Keratinocyte (primary cell): ENCODE results near the gene IDH3B. TPM values are rescaled to one million over a fixed set of nuclear protein-coding genes. Genes with fewer than 3 reads are reported as not detected.

Source experiments
- DNase-seq: peaks from one replicate; pipeline ENCODE4 v3.0.0-alpha.2; 2011; ENCODE audit warnings: low read depth, missing footprints, low spot score
- FAIRE-seq: peaks from 2 replicates; lab custom pipeline; 2011; peaks lifted over from hg19 to GRCh38; lab: Jason Lieb, UNC
- H2AFZ ChIP-seq: 2 replicates; pipeline ENCODE4 v1.6.0; 2012; ENCODE audit warnings: low read length, control low read depth, inconsistent platforms; ENCODE audit not compliant: control insufficient read depth
- H3K27ac ChIP-seq: 2 replicates; pipeline ENCODE4 v1.5.1; 2011; ENCODE audit warnings: low read length; ENCODE audit not compliant: control insufficient read depth, insufficient read depth
- H3K27me3 ChIP-seq: 3 replicates; pipeline ENCODE4 v1.6.0; 2011; ENCODE audit warnings: low read length; ENCODE audit not compliant: control insufficient read depth, insufficient read depth; ENCODE audit errors: extremely low read depth
- H3K36me3 ChIP-seq, 2 experiments: 2 replicates in 1 of 2; 3 replicates in 1 of 2; pipeline ENCODE4 v1.5.1; 2011; ENCODE audit warnings: low read length in 2 of 2, mild to moderate bottlenecking in 1 of 2; ENCODE audit not compliant: control insufficient read depth in 2 of 2, insufficient read depth in 2 of 2; ENCODE audit errors: extremely low read depth in 1 of 2
- H3K4me1 ChIP-seq: 3 replicates; pipeline ENCODE4 v1.5.1; 2011; ENCODE audit warnings: low read length; ENCODE audit not compliant: control insufficient read depth, insufficient read depth; ENCODE audit errors: extremely low read depth
- H3K4me2 ChIP-seq: 3 replicates; pipeline ENCODE4 v1.6.0; 2011; ENCODE audit warnings: low read depth, low read length; ENCODE audit not compliant: control insufficient read depth, insufficient read depth; ENCODE audit errors: extremely low read depth
- H3K4me3 ChIP-seq, 3 experiments: fragments of 200-600 bp in 1 of 3; sonication (generic) in 1 of 3; 2 replicates in 2 of 3; 3 replicates in 1 of 3; pipeline ENCODE4 v1.5.1; 2011 to 2016; ENCODE audit warnings: low read length in 3 of 3, mild to moderate bottlenecking in 3 of 3, control low read depth in 2 of 3, inconsistent platforms in 1 of 3, low read depth in 1 of 3, mixed read lengths in 1 of 3, mixed run types in 1 of 3, moderate library complexity in 1 of 3; ENCODE audit not compliant: control insufficient read depth in 2 of 3, insufficient read depth in 2 of 3; ENCODE audit errors: extremely low read depth in 1 of 3
- H3K79me2 ChIP-seq: 2 replicates; pipeline ENCODE4 v1.6.0; 2012; ENCODE audit warnings: low read length; ENCODE audit not compliant: control insufficient read depth, insufficient read depth
- H3K9ac ChIP-seq: 3 replicates; pipeline ENCODE4 v1.6.0; 2011; ENCODE audit warnings: low read length; ENCODE audit not compliant: control insufficient read depth, insufficient read depth; ENCODE audit errors: extremely low read depth
- H3K9me1 ChIP-seq: 3 replicates; pipeline ENCODE4 v1.6.0; 2011; ENCODE audit warnings: low read length; ENCODE audit not compliant: control insufficient read depth, insufficient read depth; ENCODE audit errors: extremely low read depth
- H3K9me3 ChIP-seq: 2 replicates; pipeline ENCODE4 v1.5.1; 2012; ENCODE audit warnings: low read depth, low read length; ENCODE audit not compliant: control insufficient read depth
- H4K20me1 ChIP-seq: 3 replicates; pipeline ENCODE4 v1.6.0; 2011; ENCODE audit warnings: low read length; ENCODE audit not compliant: control insufficient read depth, insufficient read depth; ENCODE audit errors: extremely low read depth
- CTCF ChIP-seq, 3 experiments: IDR thresholded peaks in 1 of 3; conservative IDR thresholded peaks in 1 of 3; optimal IDR thresholded peaks in 1 of 3; 2 replicates in 2 of 3; 3 replicates in 1 of 3; pipeline versions ENCODE3 to v1.5.1; 2011; ENCODE audit warnings: low read length in 3 of 3, mild to moderate bottlenecking in 3 of 3, moderate library complexity in 2 of 3, control low read depth in 1 of 3, inconsistent platforms in 1 of 3; ENCODE audit not compliant: insufficient read depth in 2 of 3; ENCODE audit errors: extremely low read depth in 1 of 3
- EZH2 ChIP-seq: IDR thresholded peaks from one replicate; pipeline ENCODE4 v1.6.1; 2012; ENCODE audit warnings: inconsistent platforms, mild to moderate bottlenecking, low read length, moderate library complexity
- dilution Hi-C: fragments of 300-500 bp; cut with MboI; formaldehyde crosslinking; loops from one replicate; pipeline ENCODE4 v1.7.0; 2020; ENCODE audit warnings: low sequenced_read_pairs; ENCODE audit not compliant: extremely low pct_ligation_motif_present
- polyA plus RNA-seq, 5 experiments: library from polyadenylated mRNA; depleted of rRNA in 3 of 5; stranded (reverse) in 3 of 5; stranded (forward) in 1 of 5; unstranded in 1 of 5; fragments of >200 nt; gene quantifications; 1 replicate in 1 of 5; 2 replicates in 3 of 5; 3 replicates in 1 of 5; pipeline versions ENCODE4 v1.2.1 to v1.2.3, GENCODE V29; 2011 to 2012; ENCODE audit warnings: missing spikeins in 2 of 5, low read depth in 1 of 5, low replicate concordance in 1 of 5

Gene IDH3B
- polyA plus RNA-seq, 1 donor (not counting 4 experiments of a cell fraction or from before 2014, with no cell fraction given): 131 TPM

GRCh38 chr20:2691663-2692035 lies 27.6 kb upstream of the IDH3B start:
- H3K4me2 ChIP-seq: no peak overlapping the region
- no peaks in the 10 kb centered on the region for H3K9me3 ChIP-seq
- H3K79me2 ChIP-seq: no peaks in the 10 kb centered on the region
- dilution Hi-C loops: no loop called here
- peaks cover 64% of the 10 kb centered on the region for H3K27me3 ChIP-seq
- H4K20me1 ChIP-seq: no peaks in the 10 kb centered on the region
- no peaks in the 10 kb centered on the region for H3K36me3 ChIP-seq
- no peak overlapping the region for H3K27ac ChIP-seq
- H3K9ac ChIP-seq: no peak overlapping the region
- no peak for TF ChIP-seq EZH2
- H3K9me1 ChIP-seq: no peaks in the 10 kb centered on the region
- no peak for DNase-seq
- H3K4me1 ChIP-seq: no peaks in the 10 kb centered on the region
- no peak for FAIRE-seq
- H3K4me3 ChIP-seq: peak overlapping the region in 1 of 3 experiments; percentile 59
- H2AFZ ChIP-seq: no peak overlapping the region

GRCh38 chr20:2691127-2691526 lies 27.1 kb upstream of the IDH3B start:
- TF ChIP-seq EZH2 (no peak), CTCF (optimal IDR thresholded peaks at IDR 0.05 in 1 of 3, IDR thresholded peaks at IDR 0.05 in 1 of 3, conservative IDR thresholded peaks at IDR 0.05 in 1 of 3; ENCODE audit: extremely low read depth in 1 of 3, insufficient read depth in 2 of 3, low read length in 3 of 3) (no peak)

GRCh38 chr20:2690718-2691117 lies 26.7 kb upstream of the IDH3B start:
- no peaks in the 10 kb centered on the region for H3K9me1 ChIP-seq
- H4K20me1 ChIP-seq: no peaks in the 10 kb centered on the region
- no peaks in the 10 kb centered on the region for H3K36me3 ChIP-seq
- no peaks in the 10 kb centered on the region for H3K79me2 ChIP-seq
- TF ChIP-seq EZH2 (no peak), CTCF (optimal IDR thresholded peaks at IDR 0.05 in 1 of 3, IDR thresholded peaks at IDR 0.05 in 1 of 3, conservative IDR thresholded peaks at IDR 0.05 in 1 of 3; ENCODE audit: extremely low read depth in 1 of 3, insufficient read depth in 2 of 3, low read length in 3 of 3) (no peak)
- H3K4me2 ChIP-seq: no peak overlapping the region
- DNase-seq: no peak
- no peak overlapping the region for H3K27ac ChIP-seq
- no peak overlapping the region for H3K9ac ChIP-seq
- no peaks in the 10 kb centered on the region for H3K4me1 ChIP-seq
- no peak overlapping the region for H2AFZ ChIP-seq
- H3K27me3 ChIP-seq: peaks cover 56% of the 10 kb centered on the region
- FAIRE-seq: no peak
- H3K9me3 ChIP-seq: no peaks in the 10 kb centered on the region
- dilution Hi-C loops: no loop called here
- no peak overlapping the region for H3K4me3 ChIP-seq

More at GRCh38 chr20:2691127-2691526, 27.1 kb upstream of the IDH3B start:
- dilution Hi-C loops: no loop called here
- H3K4me3 ChIP-seq: no peak overlapping the region
- H3K9ac ChIP-seq: no peak overlapping the region
- no peak for FAIRE-seq
- no peak overlapping the region for H2AFZ ChIP-seq
- H3K27ac ChIP-seq: no peak overlapping the region
- no peaks in the 10 kb centered on the region for H3K4me1 ChIP-seq
- no peak overlapping the region for H3K4me2 ChIP-seq
- H3K79me2 ChIP-seq: no peaks in the 10 kb centered on the region
- no peaks in the 10 kb centered on the region for H3K9me1 ChIP-seq
- DNase-seq: no peak
- H4K20me1 ChIP-seq: no peaks in the 10 kb centered on the region
- H3K27me3 ChIP-seq: peaks cover 60% of the 10 kb centered on the region
- no peaks in the 10 kb centered on the region for H3K9me3 ChIP-seq
- no peaks in the 10 kb centered on the region for H3K36me3 ChIP-seq
